Stimulated activated CD4-positive, alpha-beta T cell treated with anti-CD3 and anti-CD28 coated beads, Interleukin-1b, Interleukin-23, amount 100 ng/mL, for 4 hours (primary cell): ENCODE data around the gene NFAT5.
"Not testable (repeated sequence)": the region's sequence is repeated elsewhere in the genome, so short reads cannot be mapped to it uniquely, and the experiment has no call there.

ENCODE experiments used
- DNase-seq, 2 donors: peaks; one replicate each; pipeline ENCODE4 v3.0.0-alpha.2; 2020; ENCODE audit warnings: low read depth in 2 of 2

The NFAT5 gene

DNA sequence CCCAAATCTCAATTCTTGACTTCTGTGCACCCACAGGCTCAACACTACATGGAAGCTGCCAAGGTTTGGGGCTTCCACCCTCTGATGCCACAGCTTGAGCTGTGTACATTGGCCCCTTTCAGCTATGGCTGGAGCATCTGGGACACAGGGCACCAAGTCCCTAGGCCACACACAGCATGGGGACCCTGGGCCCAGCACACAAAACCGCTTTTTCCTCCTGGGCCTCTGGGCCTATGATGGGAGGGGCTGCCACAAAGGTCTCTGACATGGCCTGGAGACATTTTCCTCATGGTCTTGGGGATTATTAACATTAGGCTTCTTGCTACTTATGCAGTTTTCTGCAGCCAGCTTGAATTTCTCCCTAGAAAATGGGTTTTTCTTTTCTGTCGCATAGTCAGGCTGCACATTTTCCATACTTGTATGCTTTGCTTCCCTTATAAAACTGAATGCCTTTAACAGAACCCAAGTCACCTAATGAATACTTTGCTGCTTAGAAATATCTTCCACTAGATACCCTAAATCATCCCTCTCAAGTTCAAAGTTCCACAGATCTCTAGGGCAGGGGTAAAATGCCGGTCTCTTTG, 70.9 kb downstream of the NFAT5 start:
- DNase-seq: not testable (repeated sequence)

DNA sequence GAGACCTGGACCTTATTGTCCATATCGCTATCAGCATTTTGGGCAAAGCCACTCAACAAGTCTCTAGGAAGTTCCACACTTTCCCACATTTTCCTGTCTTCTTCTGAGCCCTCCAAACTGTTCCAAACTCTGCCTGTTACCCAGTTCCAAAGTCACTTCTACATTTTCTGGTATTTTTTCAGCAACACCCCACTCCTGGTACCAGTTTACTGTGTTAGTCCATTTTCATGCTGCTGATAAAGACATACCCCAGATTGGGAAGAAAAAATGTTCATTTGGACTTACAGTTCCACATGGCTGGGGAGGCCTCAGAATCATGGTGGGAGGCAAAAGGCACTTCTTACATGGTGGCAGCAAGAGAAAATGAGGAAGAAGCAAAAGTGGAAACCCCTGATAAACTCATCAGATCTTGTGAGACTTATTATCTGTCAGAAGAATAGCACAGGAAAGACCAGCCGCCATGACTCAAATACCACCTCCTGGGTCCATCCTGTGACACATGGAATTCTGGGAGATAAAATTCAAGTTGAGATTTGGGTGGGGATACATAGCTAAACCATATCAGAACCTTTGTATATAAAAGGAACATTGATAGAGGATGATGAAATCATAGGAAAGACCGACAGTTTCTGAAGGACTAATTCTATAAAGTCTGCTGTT, 71.6 kb downstream of the NFAT5 start:
- DNase-seq: not testable (repeated sequence)

DNA sequence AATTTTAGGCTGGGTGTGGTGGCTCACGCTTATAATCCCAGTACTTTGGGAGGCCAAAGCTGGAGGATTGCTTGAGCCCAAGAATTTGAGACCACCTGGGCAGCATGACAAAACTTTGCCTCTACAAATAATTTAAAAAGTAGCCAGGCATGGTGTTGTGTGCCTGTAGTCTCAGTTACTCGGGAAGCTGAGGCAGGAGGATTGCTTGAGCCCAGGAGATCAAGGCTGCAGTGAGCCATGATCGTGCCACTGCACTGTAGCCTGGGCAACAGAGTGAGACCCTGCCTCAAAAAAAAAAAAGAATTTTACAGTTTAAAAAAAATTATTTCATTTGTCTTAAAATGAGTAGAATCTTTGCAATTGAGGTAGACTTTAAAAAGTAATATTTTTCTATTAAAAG, 78.2 kb downstream of the NFAT5 start:
- not testable (repeated sequence) for DNase-seq

DNA sequence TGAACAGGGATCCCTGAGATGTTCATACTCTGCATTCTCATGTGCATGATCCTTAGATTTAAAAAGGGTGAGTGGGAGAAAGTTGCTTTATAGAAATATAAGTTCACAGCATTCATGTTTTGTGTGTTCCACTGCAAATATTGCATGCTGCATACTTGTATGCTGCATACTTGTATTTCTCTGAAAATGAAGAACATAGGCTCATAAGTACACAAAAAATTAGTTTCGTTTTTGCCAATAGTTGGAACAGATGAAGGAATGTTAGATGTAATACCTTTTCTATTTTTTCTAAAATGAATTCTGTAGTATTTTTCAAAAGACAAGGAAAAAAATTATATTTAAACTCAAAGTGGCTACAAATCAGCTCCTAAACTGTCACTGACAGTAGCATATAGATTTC, 79.0 kb downstream of the NFAT5 start:
- DNase-seq: no peak

DNA sequence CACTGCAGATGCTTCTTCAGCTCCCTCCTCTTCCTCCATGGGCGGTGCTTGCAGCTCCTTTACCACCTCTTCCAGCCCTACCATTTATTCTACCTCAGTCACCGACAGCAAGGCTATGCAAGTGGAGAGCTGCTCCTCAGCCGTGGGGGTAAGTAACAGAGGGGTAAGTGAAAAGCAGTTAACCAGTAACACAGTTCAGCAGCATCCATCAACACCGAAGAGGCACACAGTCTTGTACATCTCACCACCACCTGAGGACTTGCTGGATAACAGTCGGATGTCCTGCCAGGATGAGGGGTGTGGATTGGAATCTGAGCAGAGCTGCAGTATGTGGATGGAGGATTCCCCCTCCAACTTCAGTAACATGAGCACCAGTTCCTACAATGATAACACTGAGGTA, 81.3 kb downstream of the NFAT5 start:
- no peak for DNase-seq

DNA sequence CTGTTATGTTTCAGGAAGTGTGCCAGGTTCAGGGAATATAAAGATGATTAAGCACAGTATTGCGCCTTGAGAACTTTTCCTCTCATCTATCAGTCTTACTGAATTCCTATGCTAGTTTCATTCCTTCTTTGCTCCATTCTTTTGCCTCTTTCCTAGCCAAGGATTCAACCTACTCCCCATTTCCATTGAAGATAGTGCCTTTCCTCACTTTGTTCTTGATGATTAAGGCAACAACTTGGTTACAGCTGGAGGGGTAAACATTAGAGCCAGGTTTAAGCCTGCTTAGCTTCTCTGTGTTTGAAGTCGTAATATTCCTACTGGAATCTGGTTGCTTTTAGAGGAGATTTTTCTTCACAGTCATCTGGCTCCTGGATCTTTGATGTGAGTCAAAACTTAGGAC, 85.5 kb downstream of the NFAT5 start:
- DNase-seq: no peak

DNA sequence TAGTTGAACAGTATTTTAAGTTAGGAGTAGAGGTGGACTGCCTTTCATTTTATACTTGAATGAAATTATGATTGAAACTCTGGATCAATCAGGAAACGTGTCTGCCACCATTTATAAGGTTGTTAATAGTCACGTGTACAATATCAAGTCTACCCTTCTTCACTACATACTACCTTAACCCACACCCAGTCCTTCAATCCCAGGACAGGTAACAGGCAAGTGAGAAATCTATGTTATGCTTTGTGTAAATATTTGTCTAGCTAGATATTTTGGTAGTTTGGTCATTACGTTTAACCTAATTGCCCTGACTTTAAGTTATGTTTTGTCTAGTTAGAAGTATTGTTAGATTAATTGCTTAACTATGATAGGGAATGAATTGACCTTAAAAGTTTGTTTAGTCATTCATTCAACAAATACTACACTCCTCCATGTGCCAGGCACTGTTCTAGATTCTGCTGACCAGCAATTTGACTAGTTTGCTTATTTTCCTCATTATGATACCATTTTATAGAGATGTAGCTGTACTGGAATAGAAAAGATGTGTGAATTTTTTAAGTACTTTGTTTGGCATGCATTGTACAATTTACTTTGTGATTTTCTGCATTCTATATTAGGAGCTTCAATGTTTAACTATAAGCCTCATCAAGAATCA, 88.6 kb downstream of the NFAT5 start:
- no peak for DNase-seq

DNA sequence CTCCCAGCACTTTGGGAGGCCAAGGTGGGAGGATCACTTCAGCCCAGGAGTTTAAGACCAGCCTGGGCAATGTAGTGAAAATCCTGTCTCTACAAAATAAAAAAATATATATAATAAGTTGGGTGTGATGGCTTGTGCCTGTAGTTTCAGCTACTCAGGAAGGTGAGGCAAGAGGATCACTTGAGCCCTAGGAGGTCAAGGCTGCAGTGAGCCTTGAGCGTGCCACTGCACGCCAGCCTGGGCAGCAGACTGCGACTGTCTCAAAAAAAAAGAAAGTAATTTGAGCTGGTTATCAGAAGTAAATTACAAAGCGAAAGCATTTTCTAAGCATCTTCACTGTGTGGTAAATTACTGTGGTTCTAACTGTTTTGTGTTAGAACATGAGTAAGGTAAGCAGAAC, 94.4 kb downstream of the NFAT5 start:
- no peak for DNase-seq

DNA sequence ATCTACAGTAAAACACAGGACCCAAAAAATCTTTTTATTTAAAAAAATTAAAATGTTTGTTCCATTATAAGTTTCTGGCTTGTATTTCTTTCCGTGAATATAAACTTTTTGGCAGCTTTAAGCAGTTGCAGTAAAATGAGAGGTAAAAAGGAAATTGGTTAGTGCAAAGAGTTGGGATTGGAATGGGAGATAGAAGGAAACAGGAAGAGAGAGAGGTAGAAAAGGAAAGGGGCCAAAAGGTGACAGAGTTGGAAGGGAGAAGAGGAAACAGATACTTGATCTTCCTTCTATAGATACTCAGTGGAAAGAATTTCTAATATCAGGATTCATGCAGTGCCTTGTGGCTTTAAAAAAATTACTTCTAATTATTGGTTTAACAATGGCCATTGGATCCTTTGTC, 97.1 kb downstream of the NFAT5 start:
- DNase-seq: no peak

DNA sequence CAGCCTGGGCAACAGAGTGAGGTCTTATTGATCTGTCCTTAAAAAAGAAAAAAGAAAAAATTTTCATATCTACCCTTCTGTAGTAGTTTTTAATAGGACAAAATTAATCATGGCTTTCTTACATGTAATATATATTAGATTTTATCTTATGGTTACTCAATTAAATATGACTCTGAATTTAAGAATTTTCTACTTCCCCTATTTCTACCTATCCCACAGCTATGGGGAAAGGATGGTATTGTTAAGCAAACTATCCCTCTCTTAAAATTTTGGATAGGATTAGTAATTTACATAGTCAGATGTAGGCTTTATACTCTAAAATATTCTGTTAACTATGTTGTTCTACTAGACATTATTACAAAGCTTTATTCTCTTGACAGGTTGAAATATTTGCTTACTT, 98.1 kb downstream of the NFAT5 start:
- no peak for DNase-seq

DNA sequence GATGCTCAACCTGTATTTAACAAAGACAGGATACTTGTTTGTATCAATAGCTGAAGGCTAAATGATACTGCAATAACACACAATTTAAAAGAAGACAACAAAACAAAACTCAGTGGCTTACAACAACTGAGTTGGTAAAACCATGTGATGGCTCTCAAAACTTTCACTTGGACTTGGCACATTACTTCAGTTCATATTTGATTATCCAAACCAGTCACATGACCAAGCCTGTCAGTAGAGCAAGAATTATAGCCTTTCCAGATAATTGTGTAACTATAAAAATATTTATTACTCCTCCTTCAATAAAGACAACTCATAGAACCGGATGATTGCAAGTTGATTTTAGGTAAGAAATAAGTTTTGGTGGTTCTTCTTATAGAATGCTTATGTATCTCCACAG, 103.8 kb downstream of the NFAT5 start:
- no peak for DNase-seq

DNA sequence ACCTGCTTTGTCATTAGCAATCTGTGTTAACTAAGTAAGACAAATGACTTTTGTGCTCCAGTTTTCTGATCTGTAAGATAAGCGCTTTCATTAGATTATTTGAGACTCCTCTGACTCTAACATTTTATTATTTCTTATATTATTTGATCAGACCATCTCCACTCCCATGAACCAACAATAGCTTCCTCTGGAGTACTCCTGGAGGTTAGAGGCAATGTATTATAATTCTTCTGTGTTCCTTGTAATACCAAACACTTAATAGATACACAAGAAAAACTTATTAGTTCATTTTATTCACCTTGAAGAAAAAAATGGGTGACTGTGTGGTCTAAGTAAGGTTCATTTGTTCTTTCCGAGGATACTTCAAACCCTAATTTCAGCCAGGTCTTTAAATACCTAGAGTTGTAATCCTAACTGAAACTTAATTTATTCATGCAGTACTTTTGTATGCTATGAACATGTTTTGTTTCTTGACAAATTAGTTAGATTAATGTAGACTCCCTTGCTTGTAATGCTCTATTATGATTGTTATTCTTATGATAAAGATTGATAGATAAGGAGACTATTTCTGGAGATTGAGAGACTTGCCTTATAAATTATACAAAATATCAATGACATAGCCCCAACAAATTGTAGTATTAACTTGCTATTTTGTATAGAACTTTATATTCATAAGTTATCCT, 106.7 kb downstream of the NFAT5 start:
- no peak for DNase-seq

DNA sequence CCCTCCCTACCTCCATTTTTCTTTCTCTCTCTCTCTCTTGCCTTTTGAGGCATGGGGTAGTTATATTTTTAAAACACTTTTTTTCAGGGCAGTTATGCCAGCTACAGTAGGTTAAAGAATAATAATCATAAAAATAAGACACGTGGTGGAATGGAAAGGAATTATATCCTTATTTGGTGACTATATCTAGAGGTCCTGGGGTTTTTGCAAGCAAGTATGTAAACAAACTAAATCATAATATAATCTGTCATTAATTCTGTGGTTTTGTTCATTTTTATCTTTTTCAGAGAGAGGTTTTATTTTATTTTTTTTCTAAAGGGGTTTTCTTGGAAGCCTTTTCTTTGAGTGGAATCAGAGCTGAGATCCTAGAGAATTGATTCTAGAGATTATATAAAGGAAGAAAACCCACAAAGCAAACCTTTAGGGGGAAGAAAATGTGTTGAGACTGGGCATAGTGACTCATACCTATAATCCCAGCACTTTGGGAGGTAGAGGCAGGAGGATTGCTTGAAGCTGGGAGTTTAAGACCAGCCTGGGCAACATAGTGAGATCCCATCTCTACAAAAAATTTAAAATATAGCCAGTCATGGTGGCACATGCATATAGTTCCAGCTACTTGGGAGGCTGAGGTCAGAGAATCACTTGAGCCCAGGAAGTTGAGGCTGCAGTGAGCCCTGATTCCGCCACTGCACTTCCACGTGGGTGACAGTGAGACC, 107.4 kb downstream of the NFAT5 start:
- no peak for DNase-seq

DNA sequence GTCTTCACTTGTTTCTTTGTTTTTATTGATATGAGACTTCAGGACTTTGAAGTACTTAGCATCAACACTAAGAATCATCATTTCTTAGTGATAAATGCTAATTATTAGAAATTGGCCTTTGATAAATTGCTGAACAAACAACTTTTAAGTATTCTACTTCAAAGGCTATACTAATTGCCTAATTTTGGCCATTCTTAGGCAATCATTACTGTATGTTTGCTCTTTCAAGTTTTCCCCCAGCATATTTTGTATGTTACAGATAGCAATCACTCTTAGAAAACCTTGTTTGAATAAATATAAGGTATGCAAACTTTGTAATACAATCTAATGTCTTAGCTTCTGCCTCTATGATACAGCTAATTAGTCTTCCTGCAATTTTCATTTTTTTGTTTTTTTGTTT, 114.6 kb downstream of the NFAT5 start:
- no peak for DNase-seq

DNA sequence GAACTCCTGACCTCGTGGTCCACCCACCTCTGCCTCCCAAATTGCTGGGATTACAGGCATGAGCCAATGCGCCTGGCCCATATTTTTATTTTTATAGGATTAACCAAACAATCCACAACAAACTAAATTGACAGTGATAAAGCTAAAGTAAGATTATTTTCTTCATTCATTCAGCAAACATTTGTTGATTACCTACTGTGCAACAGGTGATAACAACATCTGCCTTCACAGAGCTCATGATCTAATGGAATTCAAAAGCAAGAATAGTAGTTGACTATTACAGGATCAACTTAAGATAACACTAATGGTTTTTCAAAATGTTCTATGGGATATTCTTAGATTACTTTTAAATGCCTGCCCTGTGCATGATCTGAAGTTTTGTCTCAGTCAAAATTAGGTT, 122.8 kb downstream of the NFAT5 start:
- no peak for DNase-seq

DNA sequence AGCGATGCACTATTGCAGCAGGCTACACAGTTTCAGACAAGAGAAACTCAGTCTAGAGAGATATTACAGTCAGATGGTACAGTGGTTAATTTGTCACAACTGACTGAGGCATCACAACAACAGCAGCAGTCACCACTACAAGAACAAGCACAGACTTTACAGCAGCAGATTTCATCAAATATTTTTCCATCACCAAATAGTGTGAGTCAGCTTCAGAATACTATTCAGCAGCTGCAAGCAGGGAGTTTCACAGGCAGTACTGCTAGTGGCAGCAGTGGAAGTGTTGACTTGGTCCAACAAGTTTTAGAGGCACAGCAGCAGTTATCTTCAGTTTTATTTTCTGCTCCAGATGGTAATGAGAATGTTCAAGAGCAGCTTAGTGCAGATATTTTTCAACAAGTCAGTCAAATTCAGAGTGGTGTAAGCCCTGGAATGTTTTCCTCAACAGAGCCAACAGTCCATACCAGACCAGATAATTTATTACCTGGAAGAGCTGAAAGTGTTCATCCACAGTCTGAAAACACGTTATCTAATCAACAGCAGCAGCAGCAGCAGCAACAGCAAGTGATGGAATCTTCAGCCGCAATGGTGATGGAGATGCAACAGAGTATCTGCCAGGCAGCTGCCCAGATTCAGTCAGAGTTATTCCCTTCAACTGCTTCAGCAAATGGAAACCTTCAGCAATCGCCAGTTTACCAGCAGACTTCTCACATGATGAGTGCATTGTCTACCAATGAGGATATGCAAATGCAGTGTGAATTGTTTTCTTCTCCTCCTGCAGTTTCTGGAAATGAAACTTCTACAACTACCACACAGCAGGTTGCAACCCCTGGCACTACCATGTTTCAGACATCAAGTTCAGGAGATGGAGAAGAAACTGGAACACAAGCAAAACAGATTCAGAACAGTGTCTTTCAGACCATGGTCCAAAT, 126.5 kb downstream of the NFAT5 start:
- no peak for DNase-seq

DNA sequence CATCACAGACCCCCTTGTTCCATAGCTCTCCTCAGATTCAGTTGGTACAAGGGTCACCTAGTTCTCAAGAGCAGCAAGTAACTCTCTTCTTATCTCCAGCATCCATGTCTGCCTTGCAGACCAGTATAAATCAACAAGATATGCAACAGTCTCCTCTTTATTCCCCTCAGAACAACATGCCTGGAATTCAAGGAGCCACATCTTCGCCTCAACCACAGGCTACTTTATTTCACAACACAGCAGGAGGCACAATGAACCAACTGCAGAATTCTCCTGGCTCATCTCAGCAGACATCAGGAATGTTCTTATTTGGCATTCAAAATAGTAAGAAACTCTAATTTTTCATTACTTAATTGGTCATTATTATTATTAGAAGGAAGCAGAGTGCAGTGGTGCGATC, 128.2 kb downstream of the NFAT5 start:
- no peak for DNase-seq

DNA sequence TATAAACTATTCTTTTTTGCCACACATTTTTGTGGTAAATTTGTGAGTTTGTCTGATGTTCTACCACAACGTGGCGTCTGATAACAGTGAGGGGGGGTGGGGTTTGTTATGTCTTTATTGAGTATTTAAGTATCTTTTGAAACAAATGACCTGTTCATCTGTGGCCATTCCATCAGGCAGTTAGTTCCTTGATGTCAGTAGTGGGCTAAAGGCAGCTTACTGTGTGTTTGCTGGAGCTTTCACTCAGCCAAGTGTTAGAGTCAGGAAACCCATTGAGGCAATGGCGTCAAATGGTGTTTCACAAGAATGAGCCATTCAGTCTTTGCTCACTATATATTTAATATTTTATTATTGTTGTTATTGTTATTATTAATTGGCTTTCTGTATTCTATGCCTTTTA, 132.6 kb downstream of the NFAT5 start:
- no peak for DNase-seq

DNA sequence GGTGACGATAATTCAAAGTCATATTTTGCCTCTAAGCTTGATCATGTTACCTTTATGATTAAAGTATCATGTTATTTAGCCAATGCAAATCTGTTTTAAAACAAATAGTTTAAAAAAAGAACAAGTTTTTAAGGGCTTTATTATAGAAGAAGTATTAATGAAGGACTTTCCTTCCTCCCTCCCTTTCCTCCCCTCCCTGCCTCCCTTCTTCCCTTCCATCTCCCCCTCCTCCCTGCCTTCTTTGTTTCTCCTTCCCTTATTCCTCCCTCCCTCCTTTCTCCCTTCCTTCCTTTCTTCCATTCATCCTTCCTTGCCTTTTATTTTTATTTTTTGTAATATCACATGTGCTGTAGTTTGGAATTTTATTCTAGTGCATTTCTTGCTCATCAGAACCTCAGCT, 134.1 kb downstream of the NFAT5 start:
- no peak for DNase-seq

DNA sequence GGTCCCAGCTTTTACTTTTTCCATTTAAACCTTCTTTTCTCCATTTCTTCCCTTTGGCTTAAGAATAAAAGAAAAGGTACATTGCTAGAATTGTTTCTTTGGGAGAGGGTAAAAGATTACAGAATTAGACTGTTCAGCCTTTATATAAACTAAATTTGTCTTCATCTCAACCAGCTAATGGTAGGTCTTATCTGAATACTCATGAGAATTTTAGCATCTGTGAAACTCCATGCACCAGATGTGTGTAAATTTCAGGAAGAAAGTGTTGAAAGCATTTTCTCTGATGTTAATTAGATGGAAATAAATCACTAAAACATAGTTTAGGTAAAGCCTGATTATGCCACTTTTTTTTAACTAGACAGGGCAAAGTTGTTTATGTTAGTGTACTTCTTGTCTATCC, 135.7 kb downstream of the NFAT5 start:
- no peak for DNase-seq

DNA sequence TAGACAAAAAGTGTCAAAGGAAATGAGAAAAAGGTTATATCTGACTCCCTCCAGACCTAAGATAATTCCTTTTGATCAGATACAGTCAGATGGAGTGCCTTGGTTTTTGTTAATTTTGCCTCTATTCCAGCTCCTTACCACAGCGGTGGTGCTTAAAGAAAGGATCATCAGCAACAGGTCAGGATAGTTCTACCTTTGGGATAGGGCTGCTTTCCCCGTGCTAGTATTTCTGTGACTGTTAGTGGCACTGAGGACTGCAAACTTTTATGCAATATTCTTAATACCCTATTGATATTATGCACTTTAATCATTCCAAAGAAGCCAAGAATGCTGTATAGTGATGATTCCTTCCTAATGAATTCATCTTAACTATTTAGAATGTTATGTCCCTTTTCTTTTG, 136.1 kb downstream of the NFAT5 start:
- no peak for DNase-seq
